ENCODE results near the gene PLA2G1B.

Gene PLA2G1B

GRCh38 chr12:120323772-120324171 lies 3.8 kb downstream of the PLA2G1B start:
- no peak for DNase-seq

GRCh38 chr12:120321382-120322202 lies 6.0 kb downstream of the PLA2G1B start:
- DNase-seq = no peak

GRCh38 chr12:120317224-120318105 lies 10.1 kb downstream of the PLA2G1B start:
- DNase-seq = peak; percentile 99

- DNase-seq = no peak
Observed at GRCh38 chr12:120316798-120317223, 10.8 kb downstream of the PLA2G1B start.

- no peak for DNase-seq
Observed at GRCh38 chr12:120314220-120314619, 13.4 kb downstream of the PLA2G1B start.

GRCh38 chr12:120301962-120302815 lies 25.4 kb downstream of the PLA2G1B start, which contains the start of gene SIRT4:
SIRT4 (plus strand) TSS chr12:120302321; CDS start chr12:120303562, 1,241 bp downstream.
- DNase-seq = peak; percentile 99

- peak; percentile 97 for DNase-seq
Observed at GRCh38 chr12:120292661-120293531, 34.7 kb downstream of the PLA2G1B start, which contains the start of gene RNU4-1. RNU4-1 (minus strand) TSS chr12:120293237.

GRCh38 chr12:120292411-120292660 lies 35.2 kb downstream of the PLA2G1B start:
- no peak for DNase-seq

GRCh38 chr12:120290609-120291305 lies 36.8 kb downstream of the PLA2G1B start:
- DNase-seq = no peak

GRCh38 chr12:120287491-120287890 lies 40.1 kb downstream of the PLA2G1B start:
- DNase-seq = no peak

GRCh38 chr12:120286768-120287490 lies 40.6 kb downstream of the PLA2G1B start:
- DNase-seq = peak; percentile 11

- DNase-seq = no peak
Observed at GRCh38 chr12:120284381-120284780, 43.2 kb downstream of the PLA2G1B start.

- no peak for DNase-seq
Observed at GRCh38 chr12:120283318-120283717, 44.3 kb downstream of the PLA2G1B start.

GRCh38 chr12:120278137-120279069 lies 49.2 kb downstream of the PLA2G1B start:
- DNase-seq = no peak

GRCh38 chr12:120276734-120277133 lies 50.8 kb downstream of the PLA2G1B start:
- DNase-seq = no peak
